HL-60 (cell line): ENCODE data around the gene RPL10.

ENCODE experiments used
- DNase-seq, 2 experiments: peaks; one replicate each; pipeline ENCODE4 v3.0.0-alpha.2; 2010 to 2020; ENCODE audit warnings: low read depth in 1 of 2, low spot score in 1 of 2
- H3K27ac ChIP-seq: fragments of 250-450 bp; sonication (Bioruptor Pico); replicated peaks from 2 replicates; pipeline ENCODE4 v1.5.1; 2020; ENCODE audit warnings: mild to moderate bottlenecking, moderate library complexity
- H3K27me3 ChIP-seq: fragments of 250-450 bp; sonication (Bioruptor Pico); 2 replicates; pipeline ENCODE4 v1.5.1; 2021; ENCODE audit warnings: mild to moderate bottlenecking, moderate library complexity; ENCODE audit not compliant: insufficient read depth, poor library complexity, severe bottlenecking
- H3K4me3 ChIP-seq: replicated peaks from 2 replicates; pipeline ENCODE4 v1.5.1; 2011; ENCODE audit warnings: mild to moderate bottlenecking, control low read depth, low read length; ENCODE audit not compliant: insufficient read depth
- GABPA ChIP-seq: IDR thresholded peaks from 2 replicates; pipeline ENCODE4 v1.6.1; 2012; ENCODE audit warnings: low read depth
- POLR2AphosphoS5 ChIP-seq: IDR thresholded peaks from 2 replicates; pipeline ENCODE4 v1.6.1; 2012; ENCODE audit warnings: low read depth
- SPI1 ChIP-seq: IDR thresholded peaks from 2 replicates; pipeline ENCODE4 v1.6.1; 2012; ENCODE audit warnings: low read depth, mild to moderate bottlenecking, borderline replicate concordance
- TF ChIP-seq, protein P1 (sequence below): IDR thresholded peaks from 2 replicates; pipeline ENCODE4 v1.6.1; 2012; ENCODE audit warnings: low read depth; ENCODE audit not compliant: insufficient replicate concordance
- TF ChIP-seq, protein P2 (sequence below): IDR thresholded peaks from one replicate; pipeline ENCODE4 v1.5.1; 2011; ENCODE audit warnings: low read length, control low read depth, inconsistent platforms; ENCODE audit not compliant: insufficient read depth

RPL10 gene

DNA sequence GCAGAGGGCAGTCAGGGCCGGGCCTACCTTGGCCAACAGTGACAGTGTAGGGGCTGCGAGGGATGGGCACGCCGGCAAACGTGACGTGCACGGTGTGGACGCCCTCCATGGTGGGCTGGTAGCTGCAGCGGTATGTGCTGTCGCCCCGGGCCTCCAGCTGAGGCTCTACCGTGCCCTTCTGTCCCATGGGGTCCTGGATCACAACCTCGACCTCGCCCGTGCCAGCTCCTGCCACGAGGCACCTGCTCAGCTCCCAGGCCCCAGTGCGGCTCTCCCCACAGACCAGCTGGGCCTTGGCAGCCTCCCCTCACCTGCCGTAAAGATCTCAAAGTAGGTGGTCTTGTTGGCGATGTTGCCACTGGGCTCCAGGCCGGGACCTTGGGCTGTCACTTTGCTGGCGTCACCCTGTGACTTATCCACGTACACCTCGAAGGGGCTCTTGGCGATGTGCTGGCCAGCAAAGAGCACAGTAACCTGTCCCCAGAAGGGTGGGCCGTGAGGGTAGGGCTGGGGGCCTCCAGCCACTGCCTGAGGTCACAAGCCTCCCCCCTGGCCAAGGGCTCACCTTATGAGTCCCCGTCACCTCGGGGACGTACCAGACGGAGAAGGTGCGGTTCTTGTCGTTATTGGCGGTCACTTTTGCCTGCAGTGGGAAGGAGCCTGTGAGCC is 32.0 kb upstream of the RPL10 start:
- Histone ChIP-seq H3K27ac (peak overlapping the region; percentile 94), H3K4me3 (no peak overlapping the region), H3K27me3 (no peaks in the 10 kb centered on the region)
- no peak for DNase-seq
- no peak for TF ChIP-seq POLR2AphosphoS5
- TF ChIP-seq, protein P1, sequence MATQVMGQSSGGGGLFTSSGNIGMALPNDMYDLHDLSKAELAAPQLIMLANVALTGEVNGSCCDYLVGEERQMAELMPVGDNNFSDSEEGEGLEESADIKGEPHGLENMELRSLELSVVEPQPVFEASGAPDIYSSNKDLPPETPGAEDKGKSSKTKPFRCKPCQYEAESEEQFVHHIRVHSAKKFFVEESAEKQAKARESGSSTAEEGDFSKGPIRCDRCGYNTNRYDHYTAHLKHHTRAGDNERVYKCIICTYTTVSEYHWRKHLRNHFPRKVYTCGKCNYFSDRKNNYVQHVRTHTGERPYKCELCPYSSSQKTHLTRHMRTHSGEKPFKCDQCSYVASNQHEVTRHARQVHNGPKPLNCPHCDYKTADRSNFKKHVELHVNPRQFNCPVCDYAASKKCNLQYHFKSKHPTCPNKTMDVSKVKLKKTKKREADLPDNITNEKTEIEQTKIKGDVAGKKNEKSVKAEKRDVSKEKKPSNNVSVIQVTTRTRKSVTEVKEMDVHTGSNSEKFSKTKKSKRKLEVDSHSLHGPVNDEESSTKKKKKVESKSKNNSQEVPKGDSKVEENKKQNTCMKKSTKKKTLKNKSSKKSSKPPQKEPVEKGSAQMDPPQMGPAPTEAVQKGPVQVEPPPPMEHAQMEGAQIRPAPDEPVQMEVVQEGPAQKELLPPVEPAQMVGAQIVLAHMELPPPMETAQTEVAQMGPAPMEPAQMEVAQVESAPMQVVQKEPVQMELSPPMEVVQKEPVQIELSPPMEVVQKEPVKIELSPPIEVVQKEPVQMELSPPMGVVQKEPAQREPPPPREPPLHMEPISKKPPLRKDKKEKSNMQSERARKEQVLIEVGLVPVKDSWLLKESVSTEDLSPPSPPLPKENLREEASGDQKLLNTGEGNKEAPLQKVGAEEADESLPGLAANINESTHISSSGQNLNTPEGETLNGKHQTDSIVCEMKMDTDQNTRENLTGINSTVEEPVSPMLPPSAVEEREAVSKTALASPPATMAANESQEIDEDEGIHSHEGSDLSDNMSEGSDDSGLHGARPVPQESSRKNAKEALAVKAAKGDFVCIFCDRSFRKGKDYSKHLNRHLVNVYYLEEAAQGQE, result no peak
- TF ChIP-seq SPI1, result no peak
- TF ChIP-seq, protein P2, sequence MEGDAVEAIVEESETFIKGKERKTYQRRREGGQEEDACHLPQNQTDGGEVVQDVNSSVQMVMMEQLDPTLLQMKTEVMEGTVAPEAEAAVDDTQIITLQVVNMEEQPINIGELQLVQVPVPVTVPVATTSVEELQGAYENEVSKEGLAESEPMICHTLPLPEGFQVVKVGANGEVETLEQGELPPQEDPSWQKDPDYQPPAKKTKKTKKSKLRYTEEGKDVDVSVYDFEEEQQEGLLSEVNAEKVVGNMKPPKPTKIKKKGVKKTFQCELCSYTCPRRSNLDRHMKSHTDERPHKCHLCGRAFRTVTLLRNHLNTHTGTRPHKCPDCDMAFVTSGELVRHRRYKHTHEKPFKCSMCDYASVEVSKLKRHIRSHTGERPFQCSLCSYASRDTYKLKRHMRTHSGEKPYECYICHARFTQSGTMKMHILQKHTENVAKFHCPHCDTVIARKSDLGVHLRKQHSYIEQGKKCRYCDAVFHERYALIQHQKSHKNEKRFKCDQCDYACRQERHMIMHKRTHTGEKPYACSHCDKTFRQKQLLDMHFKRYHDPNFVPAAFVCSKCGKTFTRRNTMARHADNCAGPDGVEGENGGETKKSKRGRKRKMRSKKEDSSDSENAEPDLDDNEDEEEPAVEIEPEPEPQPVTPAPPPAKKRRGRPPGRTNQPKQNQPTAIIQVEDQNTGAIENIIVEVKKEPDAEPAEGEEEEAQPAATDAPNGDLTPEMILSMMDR, result no peak
- no peak for TF ChIP-seq GABPA

DNA sequence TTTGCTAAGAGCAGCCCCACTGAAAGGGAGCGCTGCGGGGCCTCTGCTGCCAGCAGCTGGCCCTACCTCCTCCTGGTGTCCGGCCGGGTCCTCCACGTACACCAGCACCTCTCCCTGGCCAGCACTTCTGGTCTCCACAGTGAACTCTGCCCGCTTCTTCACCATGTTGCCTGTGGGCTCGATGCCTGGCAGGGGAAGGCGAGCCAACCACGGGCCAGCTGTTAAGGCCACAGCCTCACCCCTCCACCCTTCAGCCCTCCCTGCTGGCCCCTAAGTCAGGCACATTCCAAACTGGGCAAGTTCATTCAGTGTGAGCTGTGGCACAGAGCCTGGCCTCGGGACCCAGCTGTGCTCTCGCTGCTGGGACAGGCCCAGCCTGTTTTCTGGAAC is 31.5 kb upstream of the RPL10 start:
- TF ChIP-seq POLR2AphosphoS5 (no peak; the same call in 1 of the 2 replicates), SPI1 (no peak), GABPA (no peak)
- TF ChIP-seq, protein P1, result no peak
- TF ChIP-seq, protein P2, result no peak
- Histone ChIP-seq H3K4me3 (no peak overlapping the region), H3K27me3 (no peaks in the 10 kb centered on the region), H3K27ac (peak overlapping the region; percentile 94)
- DNase-seq, result peak in 1 of 2 experiments; percentile 48

DNA sequence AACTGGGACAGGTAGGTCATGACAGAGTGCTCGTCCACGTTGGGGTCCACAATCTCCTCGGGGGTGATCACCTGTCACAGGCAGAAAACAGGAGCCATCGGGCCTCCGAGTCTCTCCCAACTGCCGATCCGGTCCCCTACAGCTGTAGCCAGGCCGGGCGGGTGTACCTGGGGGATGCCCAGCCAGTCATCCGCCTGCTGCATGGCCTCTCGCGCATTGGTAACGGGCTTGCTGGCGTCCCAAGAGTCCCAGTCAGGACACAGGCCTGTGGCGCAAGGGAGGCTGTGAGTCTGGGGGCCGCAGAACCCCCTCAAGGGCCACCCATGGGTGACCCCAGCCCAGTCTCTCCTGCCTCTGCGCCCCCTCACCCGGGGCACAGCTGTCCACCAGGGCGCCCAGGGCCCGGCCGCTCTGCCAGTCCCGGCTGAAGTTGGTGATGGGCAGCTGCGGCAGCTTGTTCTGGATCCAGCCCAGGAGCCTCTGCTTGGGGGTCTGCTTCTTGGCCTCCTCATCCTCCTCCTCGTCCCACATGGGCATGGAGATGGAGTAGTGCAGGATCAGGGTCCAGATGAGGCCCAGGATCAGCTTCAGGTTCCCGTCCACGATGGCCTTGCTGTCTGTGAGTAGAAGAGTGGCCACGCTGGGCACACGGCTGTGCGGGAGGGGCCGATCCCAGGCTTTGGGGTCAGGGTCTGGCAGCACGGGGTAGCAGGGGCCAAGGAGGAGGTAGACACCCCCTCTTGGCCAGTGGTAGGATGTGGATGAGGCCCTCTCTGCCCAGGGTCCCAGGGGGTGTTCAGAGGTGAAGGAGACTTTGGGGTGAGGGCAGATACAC is 30.5 kb upstream of the RPL10 start:
- TF ChIP-seq SPI1, result no peak
- TF ChIP-seq, protein P1, result no peak
- TF ChIP-seq, protein P2, result no peak
- Histone ChIP-seq H3K27ac (peak overlapping the region; percentile 94), H3K4me3 (peak overlapping the region; percentile 74), H3K27me3 (no peaks in the 10 kb centered on the region)
- peak in 1 of 2 experiments; percentile 13 for DNase-seq
